ENCODE results near the gene GOLGA8T.
"Not testable (repeated sequence)": the region's sequence is repeated elsewhere in the genome, so short reads cannot be mapped to it uniquely, and the experiment has no call there.

DNA sequence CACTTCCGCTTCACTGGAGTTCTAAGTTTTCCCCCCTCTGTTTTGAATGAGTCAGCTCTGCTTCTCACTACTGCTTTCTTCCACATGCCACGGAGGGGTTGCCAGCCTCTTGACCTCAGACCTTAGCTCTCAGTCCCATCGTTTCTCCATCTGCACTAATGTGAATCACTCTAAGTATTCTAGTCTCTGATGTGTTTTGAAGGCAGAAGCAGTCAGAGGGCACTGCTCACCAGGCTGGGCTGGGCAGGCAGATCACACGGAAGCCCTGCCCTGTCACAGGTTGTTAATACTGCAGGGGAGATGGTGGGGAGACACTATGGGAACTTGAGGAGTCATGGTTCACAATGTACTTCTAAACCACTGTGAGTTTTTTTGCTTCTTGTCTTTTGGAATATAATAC, 24.3 kb upstream of the GOLGA8T start:
- not testable (repeated sequence) for TF ChIP-seq RFX5 (IDR thresholded peaks at IDR 0.05; ENCODE audit: low read depth, low read length); USF2 (IDR thresholded peaks at IDR 0.05; ENCODE audit: low read depth, low read length); CTCF (conservative IDR thresholded peaks at IDR 0.05; ENCODE audit: low read depth, low read length); POLR2A (IDR thresholded peaks at IDR 0.05; ENCODE audit: low read depth, low read length); RAD21 (IDR thresholded peaks at IDR 0.05; ENCODE audit: low read length); CEBPB (IDR thresholded peaks at IDR 0.05; ENCODE audit: low read depth, low read length); BHLHE40 (IDR thresholded peaks at IDR 0.05; ENCODE audit: low read depth, low read length)
